MM.1S (cell line): ENCODE data around the gene NDOR1.

Source experiments
- DNase-seq: peaks from one replicate; pipeline ENCODE4 v3.0.0-alpha.2; 2015
- H2AFZ ChIP-seq: fragments of 300-600 bp; sonication (generic); 2 replicates; pipeline ENCODE4 v1.6.0; 2016; ENCODE audit warnings: antibody characterized with exemption, low read length
- H3F3A ChIP-seq: fragments of 300-600 bp; sonication (generic); 2 replicates; pipeline ENCODE4 v1.6.1; 2016; ENCODE audit warnings: mild to moderate bottlenecking, antibody characterized with exemption, low read length, moderate library complexity, mixed read lengths; ENCODE audit not compliant: insufficient read depth
- H3K27ac ChIP-seq: fragments of 300-600 bp; sonication (generic); 2 replicates; pipeline ENCODE4 v1.5.1; 2016; ENCODE audit warnings: mild to moderate bottlenecking, low read length
- H3K27me3 ChIP-seq: fragments of 300-600 bp; sonication (generic); replicated peaks from 2 replicates; pipeline ENCODE4 v1.6.0; 2016; ENCODE audit warnings: low read length; ENCODE audit not compliant: insufficient read depth
- H3K36me3 ChIP-seq: fragments of 300-600 bp; sonication (generic); replicated peaks from 2 replicates; pipeline ENCODE4 v1.6.1; 2016; ENCODE audit warnings: mild to moderate bottlenecking, low read length, mixed read lengths; ENCODE audit not compliant: insufficient read depth
- H3K4me1 ChIP-seq: fragments of 300-600 bp; sonication (generic); 2 replicates; pipeline ENCODE4 v1.6.1; 2016; ENCODE audit warnings: low read length, mixed read lengths
- H3K4me2 ChIP-seq: fragments of 300-600 bp; sonication (generic); 2 replicates; pipeline ENCODE4 v1.6.0; 2016; ENCODE audit warnings: low read depth, low read length
- H3K4me3 ChIP-seq: fragments of 300-600 bp; sonication (generic); 2 replicates; pipeline ENCODE4 v1.5.1; 2016; ENCODE audit warnings: low read length, mixed read lengths
- H3K79me2 ChIP-seq: fragments of 300-600 bp; sonication (generic); 2 replicates; pipeline ENCODE4 v1.6.1; 2016; ENCODE audit warnings: mixed run types, low read length, mixed read lengths
- H3K9ac ChIP-seq: fragments of 300-600 bp; sonication (generic); 2 replicates; pipeline ENCODE4 v1.6.1; 2016; ENCODE audit warnings: low read length, mixed read lengths
- H3K9me2 ChIP-seq: fragments of 300-600 bp; sonication (generic); replicated peaks from 2 replicates; pipeline ENCODE4 v1.6.1; 2016; ENCODE audit warnings: mild to moderate bottlenecking, low read length, mixed read lengths; ENCODE audit not compliant: insufficient read depth
- H3K9me3 ChIP-seq: fragments of 300-600 bp; sonication (generic); replicated peaks from 2 replicates; pipeline ENCODE4 v1.6.1; 2016; ENCODE audit warnings: mild to moderate bottlenecking, low read length, mixed read lengths; ENCODE audit not compliant: insufficient read depth
- H4K20me1 ChIP-seq: fragments of 300-600 bp; sonication (generic); 2 replicates; pipeline ENCODE4 v1.6.1; 2016; ENCODE audit warnings: mild to moderate bottlenecking, low read length, moderate library complexity, mixed read lengths; ENCODE audit not compliant: insufficient read depth
- EZH2 ChIP-seq: fragments of 300-600 bp; sonication (generic); optimal IDR thresholded peaks from 2 replicates; pipeline ENCODE3; 2017; ENCODE audit warnings: low read depth, mild to moderate bottlenecking, antibody characterized with exemption, low read length, mixed read lengths
- EZH2phosphoT487 ChIP-seq: fragments of 300-600 bp; sonication (generic); IDR thresholded peaks from 2 replicates; pipeline ENCODE4 v1.6.1; 2018; ENCODE audit warnings: antibody characterized with exemption, low read length
- TF ChIP-seq, protein P1 (sequence below): fragments of 300-600 bp; sonication (generic); IDR thresholded peaks from 2 replicates; pipeline ENCODE4 v1.5.1; 2016; ENCODE audit warnings: antibody characterized with exemption, low read length, mixed read lengths

The NDOR1 gene

DNA sequence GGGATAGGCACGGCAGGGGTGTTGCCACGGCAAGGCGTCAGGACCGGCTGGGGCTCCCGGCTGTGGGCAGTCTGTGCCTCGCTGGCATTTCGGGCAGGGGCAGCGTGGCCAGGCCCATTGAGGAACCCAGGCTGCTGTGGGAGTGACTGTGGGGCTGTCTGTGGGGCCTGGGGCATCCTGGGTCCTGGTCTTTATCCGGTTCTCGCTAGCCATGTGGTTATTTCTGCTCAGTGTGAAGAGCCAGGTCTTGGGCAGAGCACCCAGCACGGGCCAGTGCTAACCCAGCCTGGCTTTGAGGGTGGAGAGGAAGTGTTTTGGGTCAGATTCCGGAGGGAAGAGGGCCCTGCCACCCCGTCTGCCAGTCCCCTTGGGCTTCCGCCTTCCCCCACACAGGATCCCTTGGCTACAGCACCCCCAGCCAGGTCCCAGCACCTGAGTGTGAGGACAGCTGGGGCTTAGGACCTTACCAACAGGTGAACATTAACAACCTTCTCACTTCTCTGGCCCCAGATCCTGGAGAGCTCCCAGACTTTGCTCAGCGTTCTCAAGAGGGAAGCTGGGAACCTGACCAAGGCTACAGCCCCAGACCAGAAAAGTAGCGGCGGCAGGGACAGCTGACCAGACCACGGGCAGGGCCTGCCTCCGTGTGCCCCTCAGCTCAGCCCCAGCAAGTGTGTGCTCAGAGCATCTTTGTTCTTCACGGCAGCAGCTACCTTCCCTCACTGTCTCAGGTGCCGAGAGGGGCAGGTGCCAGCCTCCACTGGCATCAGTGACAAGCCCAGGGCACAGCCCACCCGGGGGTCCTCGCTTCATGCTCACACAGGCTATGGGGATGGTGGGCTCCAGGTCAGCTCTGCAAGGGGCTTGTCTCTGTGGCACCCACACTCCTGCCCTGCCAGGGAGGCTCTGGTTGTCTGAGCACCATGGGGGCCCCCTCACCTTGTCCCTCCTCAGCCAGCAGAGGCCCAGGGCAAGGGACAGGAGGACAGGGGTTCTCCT, 15.9 kb upstream of the NDOR1 start:
- no peaks in the 10 kb centered on the region for H4K20me1 ChIP-seq
- TF ChIP-seq, protein P1, sequence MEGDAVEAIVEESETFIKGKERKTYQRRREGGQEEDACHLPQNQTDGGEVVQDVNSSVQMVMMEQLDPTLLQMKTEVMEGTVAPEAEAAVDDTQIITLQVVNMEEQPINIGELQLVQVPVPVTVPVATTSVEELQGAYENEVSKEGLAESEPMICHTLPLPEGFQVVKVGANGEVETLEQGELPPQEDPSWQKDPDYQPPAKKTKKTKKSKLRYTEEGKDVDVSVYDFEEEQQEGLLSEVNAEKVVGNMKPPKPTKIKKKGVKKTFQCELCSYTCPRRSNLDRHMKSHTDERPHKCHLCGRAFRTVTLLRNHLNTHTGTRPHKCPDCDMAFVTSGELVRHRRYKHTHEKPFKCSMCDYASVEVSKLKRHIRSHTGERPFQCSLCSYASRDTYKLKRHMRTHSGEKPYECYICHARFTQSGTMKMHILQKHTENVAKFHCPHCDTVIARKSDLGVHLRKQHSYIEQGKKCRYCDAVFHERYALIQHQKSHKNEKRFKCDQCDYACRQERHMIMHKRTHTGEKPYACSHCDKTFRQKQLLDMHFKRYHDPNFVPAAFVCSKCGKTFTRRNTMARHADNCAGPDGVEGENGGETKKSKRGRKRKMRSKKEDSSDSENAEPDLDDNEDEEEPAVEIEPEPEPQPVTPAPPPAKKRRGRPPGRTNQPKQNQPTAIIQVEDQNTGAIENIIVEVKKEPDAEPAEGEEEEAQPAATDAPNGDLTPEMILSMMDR: no peak
- TF ChIP-seq EZH2phosphoT487 (no peak), EZH2 (no peak)
- peak overlapping the region; percentile 94 for H3K27ac ChIP-seq
- peak overlapping the region; percentile 19; the same call in 1 of the 2 replicates for H2AFZ ChIP-seq
- no peaks in the 10 kb centered on the region for H3K9me3 ChIP-seq
- H3F3A ChIP-seq: peaks cover 19% of the 10 kb centered on the region
- peak overlapping the region; percentile 93 for H3K9ac ChIP-seq
- no peak for DNase-seq
- no peaks in the 10 kb centered on the region for H3K36me3 ChIP-seq
- no peaks in the 10 kb centered on the region for H3K27me3 ChIP-seq
- H3K9me2 ChIP-seq: no peaks in the 10 kb centered on the region
- H3K79me2 ChIP-seq: peaks cover 59% of the 10 kb centered on the region
- H3K4me1 ChIP-seq: peaks cover 17% of the 10 kb centered on the region
- H3K4me2 ChIP-seq: peak overlapping the region; percentile 93
- peak overlapping the region; percentile 98 for H3K4me3 ChIP-seq

DNA sequence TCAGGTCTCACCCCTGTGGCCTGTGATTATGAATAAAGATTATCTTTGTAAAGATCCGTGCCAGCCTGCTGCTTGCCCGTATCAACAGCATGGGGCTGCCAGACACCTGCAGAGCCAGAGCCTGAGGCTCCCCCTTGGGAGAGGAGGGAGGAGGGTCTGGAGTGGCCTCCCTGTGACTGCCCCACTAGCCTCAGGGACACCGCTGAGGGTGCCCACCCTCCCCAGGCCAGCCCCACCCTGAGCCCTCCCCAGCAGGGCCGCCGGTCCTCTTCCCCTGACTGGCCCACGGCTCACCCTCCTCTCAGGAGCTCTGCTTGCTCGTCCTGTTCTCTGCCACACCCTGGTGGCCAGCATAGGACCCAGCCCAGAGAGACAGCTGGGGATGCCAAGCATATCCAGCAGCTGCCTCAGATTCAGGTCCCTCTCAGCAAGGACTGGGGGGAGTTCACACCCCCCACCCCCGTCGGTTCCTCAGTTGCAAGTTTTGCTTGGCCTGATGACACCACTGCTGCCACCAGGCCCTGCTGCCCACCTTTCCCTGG, 15.1 kb upstream of the NDOR1 start:
- no peak for DNase-seq
- Histone ChIP-seq H4K20me1 (no peaks in the 10 kb centered on the region), H3F3A (peaks cover 19% of the 10 kb centered on the region), H3K4me3 (no peak overlapping the region; the same call in 1 of the 2 replicates), H3K4me2 (peak overlapping the region; percentile 93; the same call in 1 of the 2 replicates), H3K9me2 (no peaks in the 10 kb centered on the region), H3K27me3 (no peaks in the 10 kb centered on the region), H3K27ac (no peak overlapping the region), H3K9me3 (no peaks in the 10 kb centered on the region), H3K4me1 (peaks cover 17% of the 10 kb centered on the region), H3K79me2 (peaks cover 52% of the 10 kb centered on the region), H3K36me3 (no peaks in the 10 kb centered on the region), H2AFZ (no peak overlapping the region), H3K9ac (peak overlapping the region; percentile 93; the same call in 1 of the 2 replicates)
- TF ChIP-seq EZH2: no peak
- TF ChIP-seq, protein P1: no peak
- TF ChIP-seq EZH2phosphoT487: no peak

DNA sequence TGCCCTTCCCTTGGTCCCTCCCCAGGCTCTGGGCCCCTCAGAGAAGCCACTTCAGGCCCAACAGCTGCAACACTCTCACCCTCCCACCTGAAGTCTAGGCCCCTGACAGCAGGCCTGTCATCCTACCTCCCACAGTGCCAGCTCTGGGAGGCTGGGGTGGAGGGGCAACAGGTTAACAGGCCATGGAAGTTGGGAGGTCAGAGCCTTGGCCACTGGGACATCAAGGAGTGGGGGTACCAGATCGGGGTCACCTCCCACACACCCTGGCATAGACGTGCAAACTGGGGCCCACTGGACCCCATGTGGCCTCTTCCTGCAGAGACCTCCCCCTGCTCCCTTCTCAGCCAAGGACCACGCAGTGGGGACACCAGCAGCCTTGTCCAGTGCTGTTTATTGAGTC, 14.3 kb upstream of the NDOR1 start:
- Histone ChIP-seq H3K9ac (no peak overlapping the region), H3K27me3 (no peaks in the 10 kb centered on the region), H3K9me2 (no peaks in the 10 kb centered on the region), H3K36me3 (no peaks in the 10 kb centered on the region), H3K4me3 (no peak overlapping the region), H3K4me2 (no peak overlapping the region), H3K79me2 (peaks cover 43% of the 10 kb centered on the region), H2AFZ (no peak overlapping the region), H3K9me3 (no peaks in the 10 kb centered on the region), H3K4me1 (peaks cover 17% of the 10 kb centered on the region), H3F3A (peaks cover 19% of the 10 kb centered on the region), H4K20me1 (no peaks in the 10 kb centered on the region), H3K27ac (no peak overlapping the region)
- no peak for TF ChIP-seq EZH2
- TF ChIP-seq EZH2phosphoT487: no peak
- TF ChIP-seq, protein P1: no peak
- DNase-seq: no peak
